ENCODE data around the gene AAK1.
"Not testable (repeated sequence)": the region's sequence is repeated elsewhere in the genome, so short reads cannot be mapped to it uniquely, and the experiment has no call there.

The AAK1 gene

GRCh38 chr2:69436938-69437750, 206.4 kb downstream of the AAK1 start, which contains the start of gene NFU1:
Gene NFU1, minus strand, starts transcription at chr2:69437435. Its CDS starts 13 bp downstream, at chr2:69437422.
- DNase-seq: peak; percentile 84 to 91

DNA sequence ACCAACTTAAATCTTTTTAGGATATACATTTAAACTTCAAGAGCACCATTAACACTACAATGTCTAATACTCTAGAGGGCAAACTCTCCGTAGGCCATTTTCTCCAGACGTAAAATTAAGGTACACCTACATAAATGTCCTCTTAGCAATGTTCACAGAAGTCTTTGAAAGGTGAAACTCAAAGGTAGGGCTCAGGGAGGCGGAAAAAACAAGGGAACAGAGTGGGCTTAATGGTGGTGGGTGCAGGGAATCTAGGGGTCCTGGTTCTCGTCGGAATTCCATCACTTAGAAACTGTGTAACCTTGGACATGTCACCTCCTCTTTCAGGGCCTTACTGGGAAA, 207.0 kb downstream of the AAK1 start:
- peak in 1 of 2 experiments; percentile 49 for DNase-seq

- no peak for DNase-seq
Measured at GRCh38 chr2:69434753-69435152, 208.8 kb downstream of the AAK1 start.

GRCh38 chr2:69429491-69430183, 213.9 kb downstream of the AAK1 start:
- no peak for DNase-seq

GRCh38 chr2:69428981-69429380, 214.6 kb downstream of the AAK1 start:
- DNase-seq: no peak

DNA sequence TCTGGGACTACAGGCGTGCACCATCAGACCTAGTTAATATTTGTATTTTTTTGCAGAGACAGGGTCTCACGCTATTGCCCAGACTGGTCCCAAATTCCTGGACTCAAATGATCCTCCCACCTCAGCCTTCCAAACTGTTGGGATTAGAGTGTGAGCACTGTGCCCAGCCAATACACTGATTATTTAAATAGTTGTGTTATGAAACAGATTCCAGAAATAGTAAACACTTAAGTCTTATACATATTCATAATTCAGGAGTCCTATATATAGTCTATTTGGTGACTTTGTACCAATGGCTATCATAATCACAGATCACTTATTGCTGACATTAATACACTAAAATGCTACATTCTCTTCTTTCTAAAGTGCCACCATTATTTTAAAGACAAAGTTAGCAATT, 219.1 kb downstream of the AAK1 start:
- DNase-seq: no peak

- DNase-seq: no peak
Measured at GRCh38 chr2:69422198-69422597, 221.3 kb downstream of the AAK1 start.

DNA sequence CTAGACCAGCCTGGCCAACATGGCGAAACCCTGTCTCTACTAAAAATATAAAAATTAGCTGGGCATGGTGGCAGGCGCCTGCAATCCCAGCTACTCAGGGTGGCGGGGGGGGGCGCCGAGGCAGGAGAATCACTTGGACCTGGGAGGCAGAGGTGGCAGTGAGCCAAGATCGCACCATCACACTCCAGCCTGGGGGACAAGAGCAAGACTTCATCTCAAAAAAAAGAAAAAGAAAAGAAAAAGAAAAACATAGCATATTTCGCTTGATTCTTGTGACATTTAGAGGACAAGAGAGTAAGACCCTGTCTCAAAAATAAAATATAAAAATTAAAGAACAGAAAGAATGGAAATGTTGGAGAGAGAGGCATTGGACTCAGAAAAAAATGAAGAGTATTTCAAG, 224.4 kb downstream of the AAK1 start:
- DNase-seq: not testable (repeated sequence)

GRCh38 chr2:69416147-69416546, 227.4 kb downstream of the AAK1 start:
- DNase-seq: no peak
